KMS-11 (cell line): ENCODE measurements around the gene TMEM97.
A peak's percentile ranks its signal among the peaks of the same experiment; 100 is the strongest.
"Not testable (repeated sequence)": the region's sequence is repeated elsewhere in the genome, so short reads cannot be mapped to it uniquely, and the experiment has no call there.

Source experiments
- H2AFZ ChIP-seq: fragments of 200-600 bp; sonication (generic); 2 replicates; pipeline ENCODE4 v1.6.1; 2016; ENCODE audit warnings: antibody characterized with exemption, mixed run types, low read depth
- H3K27ac ChIP-seq: fragments of 200-600 bp; sonication (generic); 2 replicates; pipeline ENCODE4 v1.6.1; 2016; ENCODE audit warnings: mild to moderate bottlenecking, mixed run types
- H3K27me3 ChIP-seq: fragments of 200-600 bp; sonication (generic); 2 replicates; pipeline ENCODE4 v1.6.1; 2017; ENCODE audit warnings: mild to moderate bottlenecking, low read depth, mixed run types, moderate library complexity; ENCODE audit not compliant: insufficient read depth
- H3K36me3 ChIP-seq: fragments of 200-600 bp; sonication (generic); 2 replicates; pipeline ENCODE4 v1.6.1; 2017; ENCODE audit warnings: mild to moderate bottlenecking, mixed run types; ENCODE audit not compliant: insufficient read depth
- H3K4me1 ChIP-seq: fragments of 200-600 bp; sonication (generic); 2 replicates; pipeline ENCODE4 v1.6.1; 2016; ENCODE audit warnings: mild to moderate bottlenecking, low read depth, mixed run types; ENCODE audit not compliant: poor library complexity, severe bottlenecking
- H3K4me2 ChIP-seq: fragments of 200-600 bp; sonication (generic); 2 replicates; pipeline ENCODE4 v1.7.0; 2016; ENCODE audit warnings: mild to moderate bottlenecking, mixed run types
- H3K4me3 ChIP-seq: fragments of 200-600 bp; sonication (generic); IDR thresholded peaks from 2 replicates; pipeline ENCODE4 v1.6.1; 2017; ENCODE audit warnings: low read depth, low read length, mixed read lengths; ENCODE audit not compliant: insufficient read depth
- H3K79me2 ChIP-seq: fragments of 200-600 bp; sonication (generic); 2 replicates; pipeline ENCODE4 v1.6.1; 2016; ENCODE audit warnings: low read depth, mixed run types; ENCODE audit not compliant: insufficient read depth
- H3K9ac ChIP-seq: fragments of 200-600 bp; sonication (generic); 2 replicates; pipeline ENCODE4 v1.6.1; 2016; ENCODE audit warnings: mild to moderate bottlenecking, mixed run types
- H4K20me1 ChIP-seq: fragments of 200-600 bp; sonication (generic); 2 replicates; pipeline ENCODE4 v1.6.1; 2016; ENCODE audit warnings: mild to moderate bottlenecking, mixed run types; ENCODE audit not compliant: insufficient read depth
- TF ChIP-seq, protein P1 (sequence below): fragments of 200-600 bp; sonication (generic); conservative IDR thresholded peaks from 2 replicates; pipeline ENCODE4 v1.6.1; 2017; ENCODE audit warnings: low read depth, mild to moderate bottlenecking, antibody characterized with exemption, low read length, moderate library complexity, mixed read lengths

The TMEM97 gene

DNA sequence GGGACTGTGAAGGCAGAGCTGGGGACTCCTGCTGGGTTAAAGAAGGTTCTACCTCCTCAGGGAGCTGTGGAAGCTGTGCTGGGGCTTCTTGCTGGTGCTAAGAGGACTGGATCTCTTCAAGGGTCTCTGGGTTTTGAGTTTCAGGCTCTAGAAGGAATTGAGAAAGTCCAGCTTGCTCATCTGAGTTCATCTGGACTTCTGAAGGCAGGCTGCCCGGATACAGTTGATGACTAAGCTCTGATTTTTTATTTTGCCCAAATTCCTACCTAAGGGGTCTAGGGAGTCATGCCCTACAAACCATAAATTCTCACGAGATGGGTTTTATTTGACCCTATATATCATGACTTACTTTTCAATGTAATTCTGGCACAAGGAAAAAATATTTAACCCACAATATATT is 46.8 kb upstream of the TMEM97 start:
- Histone ChIP-seq H3K4me1 (peaks cover 25% of the 10 kb centered on the region), H3K4me2 (no peak overlapping the region)
- TF ChIP-seq, protein P1, sequence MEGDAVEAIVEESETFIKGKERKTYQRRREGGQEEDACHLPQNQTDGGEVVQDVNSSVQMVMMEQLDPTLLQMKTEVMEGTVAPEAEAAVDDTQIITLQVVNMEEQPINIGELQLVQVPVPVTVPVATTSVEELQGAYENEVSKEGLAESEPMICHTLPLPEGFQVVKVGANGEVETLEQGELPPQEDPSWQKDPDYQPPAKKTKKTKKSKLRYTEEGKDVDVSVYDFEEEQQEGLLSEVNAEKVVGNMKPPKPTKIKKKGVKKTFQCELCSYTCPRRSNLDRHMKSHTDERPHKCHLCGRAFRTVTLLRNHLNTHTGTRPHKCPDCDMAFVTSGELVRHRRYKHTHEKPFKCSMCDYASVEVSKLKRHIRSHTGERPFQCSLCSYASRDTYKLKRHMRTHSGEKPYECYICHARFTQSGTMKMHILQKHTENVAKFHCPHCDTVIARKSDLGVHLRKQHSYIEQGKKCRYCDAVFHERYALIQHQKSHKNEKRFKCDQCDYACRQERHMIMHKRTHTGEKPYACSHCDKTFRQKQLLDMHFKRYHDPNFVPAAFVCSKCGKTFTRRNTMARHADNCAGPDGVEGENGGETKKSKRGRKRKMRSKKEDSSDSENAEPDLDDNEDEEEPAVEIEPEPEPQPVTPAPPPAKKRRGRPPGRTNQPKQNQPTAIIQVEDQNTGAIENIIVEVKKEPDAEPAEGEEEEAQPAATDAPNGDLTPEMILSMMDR: no peak

DNA sequence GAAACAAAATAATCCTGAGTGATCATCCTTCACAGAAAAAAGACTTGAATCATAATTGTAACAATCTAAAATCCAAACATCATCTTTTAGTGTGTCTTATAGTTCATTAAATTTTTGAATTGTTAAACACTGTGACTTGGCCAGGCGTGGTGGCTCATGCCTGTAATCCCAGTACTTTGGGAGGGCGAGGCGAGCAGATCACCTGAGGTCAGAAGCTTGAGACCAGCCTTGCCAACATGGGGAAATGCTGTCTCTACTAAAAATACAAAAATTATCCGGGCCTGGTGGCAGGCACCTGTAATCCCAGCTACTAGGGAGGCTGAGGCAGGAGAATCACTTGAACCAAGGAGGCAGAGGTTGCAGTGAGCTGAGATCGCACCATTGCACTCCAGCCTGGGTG is 45.7 kb upstream of the TMEM97 start:
- peaks cover 36% of the 10 kb centered on the region for H3K4me1 ChIP-seq
- H3K4me2 ChIP-seq, H3K4me3 ChIP-seq, H3K27me3 ChIP-seq, H3K36me3 ChIP-seq, H3K27ac ChIP-seq, H3K9ac ChIP-seq, H3K79me2 ChIP-seq, H4K20me1 ChIP-seq, H2AFZ ChIP-seq: not testable (repeated sequence)

More for the DNA sequence above, 46.8 kb upstream of the TMEM97 start:
- Histone ChIP-seq H2AFZ (no peak overlapping the region), H3K4me3 (no peak overlapping the region), H3K9ac (no peak overlapping the region), H3K27ac (no peak overlapping the region), H4K20me1 (no peaks in the 10 kb centered on the region), H3K27me3 (no peaks in the 10 kb centered on the region), H3K36me3 (no peaks in the 10 kb centered on the region), H3K79me2 (no peaks in the 10 kb centered on the region)

DNA sequence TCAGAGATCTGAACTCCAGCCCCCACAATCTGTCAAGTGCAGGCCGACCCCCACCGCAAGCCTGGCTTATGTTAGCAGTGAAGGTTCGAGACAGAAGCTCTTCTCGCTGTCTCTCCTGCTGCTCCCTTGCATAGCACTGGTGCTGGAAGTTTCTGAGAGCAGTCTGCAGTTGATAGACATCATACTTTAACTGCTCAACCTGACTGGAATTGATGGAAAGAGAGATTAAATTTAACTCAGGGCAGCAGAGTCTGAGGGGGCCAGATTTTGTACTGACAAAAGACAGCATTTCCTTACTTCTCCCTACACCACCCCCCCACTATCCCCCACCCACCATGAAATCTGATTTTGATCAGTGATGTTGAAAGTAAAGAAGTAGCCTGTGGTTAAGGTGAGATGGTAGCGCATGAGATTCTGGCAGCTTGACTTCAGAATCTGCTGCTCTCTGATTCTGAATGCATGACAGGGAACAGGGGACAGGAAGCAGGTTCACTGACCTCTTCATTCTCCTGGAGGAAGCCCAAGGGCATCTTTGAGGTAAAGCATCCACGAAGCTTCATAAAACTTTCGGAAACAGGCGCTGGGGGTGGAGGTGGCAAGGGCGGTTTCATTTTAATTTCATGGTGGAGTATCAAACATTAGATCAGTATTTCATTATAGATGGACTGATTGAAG is 44.3 kb upstream of the TMEM97 start:
- H4K20me1 ChIP-seq: no peaks in the 10 kb centered on the region
- H3K27me3 ChIP-seq: no peaks in the 10 kb centered on the region
- H3K79me2 ChIP-seq: no peaks in the 10 kb centered on the region
- H3K4me1 ChIP-seq: peaks cover 47% of the 10 kb centered on the region
- peak overlapping the region; percentile 14; the same call in 1 of the 2 replicates for H3K27ac ChIP-seq
- no peak overlapping the region for H3K9ac ChIP-seq
- H3K4me3 ChIP-seq: no peak overlapping the region
- H2AFZ ChIP-seq: 0 out of 2 replicates have a peak overlapping the region, but pooled peaks have one; percentile 11
- TF ChIP-seq, protein P1: no peak
- H3K4me2 ChIP-seq: peak overlapping the region; percentile 54
- H3K36me3 ChIP-seq: no peaks in the 10 kb centered on the region

DNA sequence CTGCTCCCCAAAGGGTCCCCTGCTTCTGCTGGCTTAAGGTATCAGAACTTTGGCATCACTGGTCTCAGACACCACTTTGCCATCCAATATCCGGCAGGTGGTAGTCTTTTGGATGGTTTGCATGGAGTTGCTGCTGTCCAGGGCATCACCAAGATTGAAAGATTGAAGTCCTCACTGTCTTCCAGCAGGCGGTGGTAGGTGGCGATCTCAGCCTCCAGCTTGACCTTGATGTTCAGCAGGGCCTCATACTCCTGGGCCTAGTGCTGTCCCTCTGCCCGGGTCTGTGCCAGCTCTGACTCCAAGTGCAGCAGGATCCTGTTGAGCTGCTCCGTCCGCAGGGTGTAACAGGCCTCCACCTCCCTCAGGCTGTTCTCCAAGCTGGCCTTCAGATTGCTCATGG is 43.0 kb upstream of the TMEM97 start:
- H3K36me3 ChIP-seq: no peaks in the 10 kb centered on the region
- no peak overlapping the region for H3K9ac ChIP-seq
- no peak overlapping the region for H3K4me3 ChIP-seq
- H3K79me2 ChIP-seq: no peaks in the 10 kb centered on the region
- TF ChIP-seq, protein P1: no peak
- no peak overlapping the region for H3K27ac ChIP-seq
- H4K20me1 ChIP-seq: no peaks in the 10 kb centered on the region
- H3K4me2 ChIP-seq: no peak overlapping the region
- no peak overlapping the region for H2AFZ ChIP-seq
- peaks cover 52% of the 10 kb centered on the region for H3K4me1 ChIP-seq
- no peaks in the 10 kb centered on the region for H3K27me3 ChIP-seq

DNA sequence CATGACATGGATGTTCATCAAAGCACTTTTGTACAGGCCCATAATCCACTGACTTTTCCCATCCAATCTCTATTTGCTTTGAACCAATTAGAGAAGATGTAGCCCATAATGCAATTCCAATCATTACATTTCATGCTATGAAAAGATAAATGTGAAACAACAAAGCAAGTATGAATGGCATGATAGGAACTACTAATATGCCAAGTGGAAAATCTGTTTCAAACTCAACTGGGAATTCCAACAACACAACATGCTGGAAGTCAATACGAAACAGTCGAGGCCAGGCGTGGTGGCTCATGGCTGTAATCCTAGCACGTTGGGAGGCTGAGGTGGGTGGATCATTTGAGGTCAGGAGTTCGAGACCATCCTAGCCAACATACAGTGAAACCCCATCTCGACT is 39.6 kb upstream of the TMEM97 start:
- TF ChIP-seq, protein P1: no peak
- Histone ChIP-seq H3K36me3 (no peaks in the 10 kb centered on the region), H3K79me2 (no peaks in the 10 kb centered on the region), H3K27ac (no peak overlapping the region), H3K4me3 (no peak overlapping the region), H3K9ac (no peak overlapping the region), H3K27me3 (no peaks in the 10 kb centered on the region), H4K20me1 (no peaks in the 10 kb centered on the region), H3K4me2 (peak overlapping the region; percentile 67), H3K4me1 (peaks cover 49% of the 10 kb centered on the region), H2AFZ (no peak overlapping the region)
